GM19328 (cell line): ENCODE results near the gene KRTDAP.

Source experiments
- ATAC-seq: cut with Tn5 transposase; IDR thresholded peaks from one replicate; pipeline ENCODE4 v1.9.1; 2021; ENCODE audit warnings: mild to moderate bottlenecking, moderate library complexity; ENCODE audit not compliant: unreplicated experiment

The KRTDAP gene

GRCh38 chr19:35490364-35490763 lies at the start of gene KRTDAP:
Gene KRTDAP, minus strand, starts transcription at chr19:35490464. Its CDS starts 22 bp downstream, at chr19:35490442.
- ATAC-seq, result no peak

- ATAC-seq, result no peak
These were observed 49.6 kb upstream of the KRTDAP start for GRCh38 chr19:35539850-35540249.

GRCh38 chr19:35539314-35539713 lies 49.0 kb upstream of the KRTDAP start:
- ATAC-seq, result no peak

- ATAC-seq, result no peak
These were observed 44.7 kb upstream of the KRTDAP start for GRCh38 chr19:35534803-35535480.

GRCh38 chr19:35533822-35534392 lies 43.6 kb upstream of the KRTDAP start:
- ATAC-seq, result no peak

GRCh38 chr19:35533201-35533821 lies 43.0 kb upstream of the KRTDAP start, which contains the start of gene GAPDHS:
Gene GAPDHS, plus strand, starts transcription at chr19:35533456. Its CDS starts 72 bp downstream, at chr19:35533528.
- no peak for ATAC-seq

GRCh38 chr19:35531291-35531690 lies 41.0 kb upstream of the KRTDAP start:
- no peak for ATAC-seq

GRCh38 chr19:35529241-35530218 lies 39.3 kb upstream of the KRTDAP start:
- ATAC-seq, result no peak

GRCh38 chr19:35528218-35529038 lies 38.2 kb upstream of the KRTDAP start, which contains the start of gene SBSN:
Gene SBSN, minus strand, starts transcription at chr19:35528311. Its CDS starts 30 bp downstream, at chr19:35528281.
- ATAC-seq, result no peak

- ATAC-seq, result no peak
These were observed 35.6 kb upstream of the KRTDAP start for GRCh38 chr19:35525873-35526272.

- ATAC-seq, result no peak
These were observed 34.0 kb upstream of the KRTDAP start for GRCh38 chr19:35524181-35524837.

GRCh38 chr19:35522745-35523327 lies 32.6 kb upstream of the KRTDAP start:
- no peak for ATAC-seq

GRCh38 chr19:35521124-35521743 lies 31.0 kb upstream of the KRTDAP start:
- ATAC-seq, result no peak

- ATAC-seq, result no peak
These were observed 29.0 kb upstream of the KRTDAP start for GRCh38 chr19:35519291-35519690.

GRCh38 chr19:35518313-35518712 lies 28.0 kb upstream of the KRTDAP start:
- no peak for ATAC-seq

- ATAC-seq, result no peak
These were observed 27.1 kb upstream of the KRTDAP start for GRCh38 chr19:35517342-35517741.

- no peak for ATAC-seq
These were observed 26.0 kb upstream of the KRTDAP start for GRCh38 chr19:35516310-35516709.

GRCh38 chr19:35514282-35514809 lies 24.1 kb upstream of the KRTDAP start:
- ATAC-seq, result no peak
